GM21515 (cell line): ENCODE results near the gene ROCK2.

Experiments used
- ATAC-seq: cut with Tn5 transposase; IDR thresholded peaks from one replicate; pipeline ENCODE4 v1.9.1; 2021; ENCODE audit not compliant: unreplicated experiment

Gene ROCK2

GRCh38 chr2:11132036-11132671 is 212.3 kb downstream of the ROCK2 start:
- ATAC-seq, result no peak

GRCh38 chr2:11131166-11131920 is 213.1 kb downstream of the ROCK2 start:
- ATAC-seq, result no peak
